Right lobe of liver (tissue), 4 donors: Measurements from ENCODE around the gene SAMD1.

Experiments used
- CTCF ChIP-seq, 4 donors: fragments of 200-600 bp in 3 of 4; fragments of 450-650 bp in 1 of 4; IDR thresholded peaks; one replicate each; pipeline versions ENCODE4 v1.5.1 to v1.8.0; 2016 to 2022; ENCODE audit warnings: antibody characterized with exemption in 4 of 4, mild to moderate bottlenecking in 2 of 4
- POLR2A ChIP-seq: fragments of 450-650 bp; IDR thresholded peaks from one replicate; pipeline ENCODE4 v1.6.1; 2017; ENCODE audit warnings: antibody characterized with exemption, mild to moderate bottlenecking
- donor health status: DM: no; HTN: no; CAD: no.
- donor health status: DM: no; HTN: no; CAD: no.
- donor health status: DM: no; HTN: yes; CAD: no.

- TF ChIP-seq CTCF (IDR thresholded peaks at IDR 0.05) (no peak), POLR2A (no peak)
Observed at GRCh38 chr19:14112809-14113385, 22.3 kb upstream of the SAMD1 start.
